ENCODE results near the gene APOL6.
"Not testable (repeated sequence)": the region's sequence is repeated elsewhere in the genome, so short reads cannot be mapped to it uniquely, and the experiment has no call there.

APOL6 gene

DNA sequence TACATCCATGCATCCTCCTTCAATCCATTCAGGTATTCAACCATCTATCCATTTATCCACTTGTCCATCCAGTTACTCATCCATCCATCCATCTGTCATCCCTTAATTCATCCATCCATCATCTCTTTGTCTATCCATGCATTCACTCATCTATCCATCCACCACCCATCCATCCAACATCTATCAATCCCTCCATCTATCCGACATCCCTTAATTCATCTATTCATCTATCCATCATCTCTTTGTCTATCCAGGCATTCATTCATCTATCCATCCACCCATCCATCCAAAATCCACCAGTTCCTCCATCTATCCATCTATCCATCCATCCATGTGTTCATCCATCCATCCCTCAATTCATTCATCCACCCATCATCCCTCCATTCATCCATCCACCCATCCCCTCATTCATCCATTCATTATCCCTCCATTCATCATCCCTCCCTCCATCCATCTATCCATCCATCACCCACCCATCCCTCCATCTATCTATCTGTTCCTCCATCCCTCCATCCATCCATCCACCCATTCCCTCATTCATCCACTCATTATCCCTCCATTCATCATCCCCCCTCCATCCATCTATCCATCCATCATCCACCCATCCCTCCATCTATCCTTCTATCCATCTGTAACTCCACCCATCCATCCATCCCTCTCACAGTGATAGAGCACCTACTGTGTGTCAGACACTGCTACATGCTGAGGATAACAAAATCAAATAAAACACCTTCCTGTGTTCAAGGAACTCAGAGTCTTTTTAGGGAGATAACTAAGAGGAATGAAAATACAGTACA lies 29.6 kb upstream of the APOL6 start:
- no peak for DNase-seq

GRCh38 chr22:35619336-35620094 lies 28.7 kb upstream of the APOL6 start:
- no peak for DNase-seq

DNA sequence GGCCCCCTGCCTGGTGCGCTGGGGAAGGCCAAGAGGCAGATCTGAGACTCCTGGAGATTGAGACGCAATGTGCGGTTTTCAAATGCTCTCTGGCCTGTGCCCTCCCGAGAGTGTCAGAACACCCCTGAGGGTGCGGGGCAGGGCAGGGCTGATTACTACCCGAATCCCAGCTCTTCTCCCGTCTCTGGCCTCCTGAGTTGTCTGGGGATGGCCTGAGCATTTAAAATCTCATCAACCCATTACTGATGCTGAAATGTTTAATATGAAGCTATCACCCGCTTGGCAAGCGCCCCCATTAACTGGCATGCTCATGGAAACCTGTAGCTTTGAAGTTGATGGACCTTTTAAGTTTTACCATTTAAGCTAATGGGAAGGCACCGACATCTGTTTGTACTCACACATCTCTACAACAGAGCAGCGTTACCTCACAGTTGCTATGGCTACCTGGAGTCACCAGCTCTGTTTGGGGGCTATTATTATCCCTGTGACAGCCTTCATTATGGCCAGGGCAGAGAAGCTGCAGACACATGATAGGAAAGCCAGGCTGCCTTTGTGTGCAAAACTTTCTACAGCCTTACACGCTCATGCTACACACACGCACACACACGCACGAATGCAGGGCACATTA lies 27.5 kb upstream of the APOL6 start:
- DNase-seq = peak; percentile 60

DNA sequence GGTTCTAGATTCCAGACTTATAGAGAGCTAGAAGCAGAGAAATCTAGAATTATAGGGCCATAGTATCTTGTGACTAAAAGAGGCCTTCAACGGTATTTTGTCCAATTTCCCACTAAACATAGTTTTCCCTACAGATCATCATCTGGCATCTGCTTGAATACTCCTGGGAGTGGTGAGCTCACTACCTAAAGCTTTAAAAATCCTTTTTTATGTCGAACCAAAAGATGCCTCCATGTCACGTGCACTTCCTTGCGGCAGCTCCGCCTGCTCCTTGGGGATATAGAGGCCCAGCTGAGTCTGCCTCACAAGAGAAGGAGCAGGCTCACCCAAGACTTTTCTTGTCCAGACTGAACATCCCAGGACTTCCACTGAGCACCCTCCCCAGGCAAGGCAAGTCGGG lies 26.8 kb upstream of the APOL6 start:
- peak; percentile 49 for DNase-seq

DNA sequence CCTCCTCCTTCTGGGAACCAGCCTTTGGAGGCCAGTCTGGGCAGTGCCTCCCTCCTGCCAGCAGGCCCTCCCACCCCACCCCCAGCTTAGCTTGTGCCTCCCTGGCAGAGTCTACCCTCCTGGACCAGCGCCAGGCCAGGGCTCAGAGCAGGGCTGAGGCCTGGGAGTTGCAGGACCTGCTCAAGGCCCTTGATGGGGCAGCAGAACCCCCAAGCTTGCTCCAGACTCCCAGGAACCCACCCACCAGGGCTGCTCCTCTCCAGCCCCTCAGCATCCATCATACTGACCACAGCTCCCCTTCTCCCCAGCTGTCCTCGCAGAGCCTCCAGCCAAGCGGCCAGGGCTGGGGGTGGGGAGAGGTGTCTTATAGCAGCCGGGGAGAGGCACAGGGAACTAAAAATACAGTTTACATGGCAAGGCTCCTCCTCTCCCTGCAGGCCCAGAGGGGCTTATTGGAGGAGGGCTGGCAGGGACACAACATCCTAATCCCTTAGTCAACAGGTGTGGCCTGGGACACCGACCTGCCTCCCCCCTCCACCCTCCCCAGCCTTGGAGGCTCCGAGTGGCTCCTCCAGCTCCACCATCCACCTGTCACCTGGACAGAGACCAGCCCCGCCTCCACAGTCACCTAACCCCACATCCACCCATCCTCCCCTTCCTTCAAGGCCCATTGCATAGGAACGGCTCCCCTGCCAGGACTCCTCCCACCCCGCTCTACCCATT lies 25.9 kb upstream of the APOL6 start:
- DNase-seq = no peak

GRCh38 chr22:35623885-35624284 lies 24.4 kb upstream of the APOL6 start:
- DNase-seq = not testable (repeated sequence)

DNA sequence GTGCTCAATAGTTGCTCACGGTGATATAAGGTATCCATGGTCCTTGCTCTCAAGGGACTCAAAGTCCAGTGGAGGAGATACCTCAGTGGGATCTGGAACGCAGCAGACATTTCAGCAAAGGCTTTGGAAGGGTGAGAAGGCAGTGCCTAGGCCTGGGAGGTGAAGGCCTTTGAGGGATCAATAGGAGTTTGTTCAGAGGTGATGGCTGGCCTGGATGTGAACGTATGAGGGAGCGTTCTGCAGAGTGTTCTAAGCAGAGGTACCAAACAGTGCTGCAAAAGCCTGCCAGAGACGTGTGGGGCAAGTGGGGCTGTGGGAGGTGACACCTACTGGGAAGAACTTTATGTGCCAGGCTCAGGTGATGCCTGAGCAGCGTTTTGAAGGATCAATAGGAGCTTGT lies 23.7 kb upstream of the APOL6 start:
- DNase-seq = no peak

- DNase-seq = no peak
Observed at GRCh38 chr22:35625763-35626432, 22.3 kb upstream of the APOL6 start.

GRCh38 chr22:35627267-35628041 lies 20.8 kb upstream of the APOL6 start:
- peak; percentile 98 for DNase-seq

- DNase-seq = no peak
Observed at GRCh38 chr22:35628732-35629131, 19.5 kb upstream of the APOL6 start.

GRCh38 chr22:35629406-35630216 lies 18.6 kb upstream of the APOL6 start:
- DNase-seq = peak; percentile 100

DNA sequence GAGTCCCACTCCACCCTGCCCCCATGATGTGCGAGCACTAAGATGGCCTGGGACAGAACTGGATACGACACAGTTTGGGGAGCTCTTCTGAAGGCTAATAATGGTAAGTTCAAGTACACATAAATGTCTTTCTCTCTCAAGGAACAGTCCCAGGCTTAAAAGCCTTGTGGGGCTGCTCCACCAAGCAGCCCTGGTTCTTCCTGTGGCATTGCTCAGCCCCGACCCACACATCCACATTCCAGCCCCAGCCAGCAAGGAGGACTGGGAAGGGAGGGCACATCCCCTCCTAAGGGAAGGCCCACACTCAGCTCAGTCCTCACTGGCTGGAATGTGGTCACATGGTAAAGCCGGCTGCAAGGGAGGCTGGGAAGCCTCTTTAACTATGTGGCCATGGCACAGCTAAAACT lies 17.9 kb upstream of the APOL6 start:
- DNase-seq = peak; percentile 87

- DNase-seq = no peak
Observed at GRCh38 chr22:35630891-35631290, 17.4 kb upstream of the APOL6 start.

- peak; percentile 37 for DNase-seq
Observed at GRCh38 chr22:35631597-35631996, 16.6 kb upstream of the APOL6 start.

- DNase-seq = no peak
Observed at GRCh38 chr22:35632935-35633334, 15.3 kb upstream of the APOL6 start.

DNA sequence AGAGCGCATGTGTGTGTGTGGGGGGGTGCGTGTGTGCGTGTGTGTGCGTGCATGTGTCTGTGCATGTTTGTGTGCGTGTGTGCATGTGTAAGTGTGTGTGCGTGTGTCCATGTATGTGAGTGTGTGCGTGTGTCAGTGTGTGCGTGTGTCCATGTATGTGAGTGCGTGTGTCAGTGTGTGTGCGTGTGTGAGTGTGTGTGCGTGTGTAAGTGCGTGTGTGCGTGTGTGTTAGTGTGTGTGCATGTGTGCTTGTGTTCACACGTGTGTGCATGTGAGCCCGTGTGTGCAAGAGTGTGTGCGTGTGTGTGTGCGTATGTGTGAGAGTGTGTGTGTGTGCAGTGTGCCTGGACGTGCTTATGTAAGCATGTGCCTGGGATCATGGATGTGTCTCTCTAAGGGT lies 14.7 kb upstream of the APOL6 start:
- no peak for DNase-seq

GRCh38 chr22:35634015-35634414 lies 14.2 kb upstream of the APOL6 start:
- no peak for DNase-seq

GRCh38 chr22:35634943-35635540 lies 13.2 kb upstream of the APOL6 start:
- peak; percentile 44 for DNase-seq

- DNase-seq = no peak
Observed at GRCh38 chr22:35637254-35637653, 11.0 kb upstream of the APOL6 start.

- peak; percentile 52 for DNase-seq
Observed at GRCh38 chr22:35638001-35638400, 10.2 kb upstream of the APOL6 start.
